ENCODE measurements around the gene ZNF697. TPM values are rescaled to one million over a fixed set of nuclear protein-coding genes. Genes with fewer than 3 reads are reported as not detected.

The ZNF697 gene
- total and polyA plus RNA-seq, 5 experiments from 2014 or later, result 0.08 TPM; not detected in 4

- POLR2A ChIA-PET, result no interaction called here
- H3K36me3 Mint-ChIP-seq, result no peaks in the 10 kb centered on the region
- no peaks in the 10 kb centered on the region for H3K9me3 Mint-ChIP-seq
- DNase-seq, result no peak
- peaks cover 15 to 67% (median 43%) of the 10 kb centered on the region in 5 donors for H3K27me3 Mint-ChIP-seq
- H3K4me3 Mint-ChIP-seq, result no peak overlapping the region
- H3K4me1 Mint-ChIP-seq, result no peaks in the 10 kb centered on the region
- ATAC-seq, result no peak
- H3K27ac Mint-ChIP-seq, result no peak overlapping the region
These were observed 8.4 kb upstream of the ZNF697 start for GRCh38 chr1:119656410-119656955.

- no peak overlapping the region for H3K27ac Mint-ChIP-seq
- no peaks in the 10 kb centered on the region for H3K9me3 Mint-ChIP-seq
- peaks cover 19 to 67% (median 51%) of the 10 kb centered on the region in 5 donors for H3K27me3 Mint-ChIP-seq
- ATAC-seq (no peak), DNase-seq (no peak)
- no peaks in the 10 kb centered on the region for H3K36me3 Mint-ChIP-seq
- H3K4me1 Mint-ChIP-seq, result no peaks in the 10 kb centered on the region
- H3K4me3 Mint-ChIP-seq, result no peak overlapping the region
- POLR2A ChIA-PET, result no interaction called here
These were observed 7.1 kb upstream of the ZNF697 start for GRCh38 chr1:119655154-119655553.

GRCh38 chr1:119653839-119654170 lies 5.7 kb upstream of the ZNF697 start:
- H3K4me1 Mint-ChIP-seq, result peaks cover 0 to 3% (median under 1%) of the 10 kb centered on the region in 4 donors
- H3K4me3 Mint-ChIP-seq, result no peak overlapping the region
- no peak for DNase-seq
- H3K9me3 Mint-ChIP-seq, result no peaks in the 10 kb centered on the region
- no peak overlapping the region for H3K27ac Mint-ChIP-seq
- POLR2A ChIA-PET, result no interaction called here
- H3K36me3 Mint-ChIP-seq, result no peaks in the 10 kb centered on the region
- H3K27me3 Mint-ChIP-seq, result peaks cover 24 to 69% (median 51%) of the 10 kb centered on the region in 5 donors
- ATAC-seq, result no peak

- H3K9me3 Mint-ChIP-seq, result no peaks in the 10 kb centered on the region
- no peak for ATAC-seq
- no peak for DNase-seq
- peaks cover 26 to 71% (median 53%) of the 10 kb centered on the region in 5 donors for H3K27me3 Mint-ChIP-seq
- POLR2A ChIA-PET, result no interaction called here
- H3K36me3 Mint-ChIP-seq, result no peaks in the 10 kb centered on the region
- peaks cover 0 to 5% (median under 1%) of the 10 kb centered on the region in 4 donors for H3K4me1 Mint-ChIP-seq
- H3K27ac Mint-ChIP-seq, result no peak overlapping the region
- H3K4me3 Mint-ChIP-seq, result no peak overlapping the region
These were observed 5.2 kb upstream of the ZNF697 start for GRCh38 chr1:119653135-119653838.

DNA sequence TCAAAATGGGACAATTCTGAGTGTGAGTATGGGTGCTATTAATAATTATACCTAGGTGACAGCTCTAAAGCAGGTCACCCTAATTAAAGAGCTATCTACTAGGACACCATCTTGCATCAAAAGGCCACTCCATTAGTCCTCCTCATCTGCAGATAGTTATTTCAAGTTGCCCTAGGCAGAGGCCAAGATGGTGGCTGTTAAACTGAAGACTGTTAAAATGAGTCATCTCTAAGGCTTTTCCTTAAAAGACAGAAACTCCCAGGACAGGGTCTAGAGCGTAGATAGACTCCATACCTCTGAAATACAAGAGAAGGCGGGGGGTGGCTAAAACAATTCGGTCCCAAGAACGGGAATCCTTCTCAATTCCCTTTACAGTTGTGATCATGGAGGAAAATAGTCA lies 4.5 kb upstream of the ZNF697 start:
- ATAC-seq, result no peak
- Mint-ChIP-seq H3K4me1 (peaks cover 1 to 7% (median 4%) of the 10 kb centered on the region in 4 donors), H3K36me3 (no peaks in the 10 kb centered on the region), H3K27ac (no peak overlapping the region), H3K4me3 (no peak overlapping the region), H3K27me3 (peaks cover 26 to 76% (median 55%) of the 10 kb centered on the region in 5 donors), H3K9me3 (no peaks in the 10 kb centered on the region)
- no peak for DNase-seq
- POLR2A ChIA-PET, result no interaction called here

- ATAC-seq, result no peak
- Mint-ChIP-seq H3K4me1 (peaks cover 2 to 13% (median 9%) of the 10 kb centered on the region in 4 donors), H3K27ac (no peak overlapping the region), H3K36me3 (no peaks in the 10 kb centered on the region), H3K9me3 (no peaks in the 10 kb centered on the region), H3K4me3 (no peak overlapping the region), H3K27me3 (peaks cover 28 to 85% (median 57%) of the 10 kb centered on the region in 5 donors)
- POLR2A ChIA-PET, result no interaction called here
- DNase-seq, result no peak
These were observed 3.6 kb upstream of the ZNF697 start for GRCh38 chr1:119651641-119652040.

DNA sequence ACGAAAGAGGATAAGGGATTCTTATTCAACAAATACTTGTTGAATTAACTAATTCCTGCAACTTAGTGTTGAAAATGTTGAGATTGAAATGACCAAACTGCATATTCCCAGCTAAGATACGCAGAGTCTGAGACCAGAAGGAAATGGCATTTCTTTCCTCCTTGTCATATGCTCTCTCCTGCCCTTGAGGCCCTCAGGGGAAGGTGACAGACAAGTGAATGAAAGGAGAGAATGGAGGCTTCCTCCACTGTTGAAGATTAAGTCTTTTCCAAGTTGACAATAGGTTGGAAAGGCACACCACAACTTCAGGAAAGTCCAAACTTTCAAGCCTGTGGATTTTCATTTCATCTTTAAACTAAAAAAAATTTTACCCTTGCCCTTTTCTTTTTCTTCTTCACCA lies 3.1 kb upstream of the ZNF697 start:
- ATAC-seq (no peak), DNase-seq (no peak)
- Mint-ChIP-seq H3K4me3 (no peak overlapping the region), H3K27ac (no peak overlapping the region), H3K4me1 (peaks cover 2 to 15% (median 10%) of the 10 kb centered on the region in 4 donors), H3K27me3 (peaks cover 32 to 87% (median 61%) of the 10 kb centered on the region in 5 donors), H3K36me3 (no peaks in the 10 kb centered on the region), H3K9me3 (peaks cover 0 to 4% (median 0%) of the 10 kb centered on the region in 9 donors)
- POLR2A ChIA-PET, result no interaction called here

DNA sequence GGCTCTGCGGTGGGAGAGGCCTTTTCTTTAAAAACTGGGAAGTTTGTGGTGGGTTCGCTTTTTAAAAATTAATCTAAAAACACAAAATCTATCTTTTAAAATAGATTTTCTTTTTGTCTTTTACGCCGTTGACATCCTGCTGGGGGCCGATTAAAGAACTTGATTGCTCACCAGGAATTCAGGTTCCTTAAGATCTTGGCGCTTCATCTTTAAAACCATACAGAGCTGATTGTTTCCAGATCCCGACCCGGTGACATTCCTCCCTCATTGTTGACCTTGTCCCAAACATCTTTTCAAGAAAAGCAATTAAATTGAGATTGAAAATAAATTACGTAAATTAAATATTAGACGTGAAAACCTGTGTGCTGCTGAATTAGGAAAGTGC lies 546 bp upstream of the ZNF697 start:
- Mint-ChIP-seq H3K9me3 (peaks cover 0 to 6% (median 0%) of the 10 kb centered on the region in 9 donors), H3K27ac (no peak overlapping the region), H3K4me3 (peak overlapping the region; percentile 34 to 78 (median 70)), H3K4me1 (peaks cover 2 to 15% (median 10%) of the 10 kb centered on the region in 4 donors), H3K36me3 (no peaks in the 10 kb centered on the region), H3K27me3 (peaks cover 29 to 84% (median 61%) of the 10 kb centered on the region in 5 donors)
- no peak for DNase-seq
- ATAC-seq, result no peak
- POLR2A ChIA-PET, result interaction anchor here (0.7 kb wide), 1 partner anchor 63 kb away, joined by 3 read pairs; the partner anchor contains the start of gene PHGDH

- Mint-ChIP-seq H3K4me1 (peaks cover 2 to 15% (median 10%) of the 10 kb centered on the region in 4 donors), H3K9me3 (peaks cover 0 to 6% (median 0%) of the 10 kb centered on the region in 9 donors), H3K27me3 (peaks cover 22 to 82% (median 60%) of the 10 kb centered on the region in 5 donors), H3K4me3 (peak overlapping the region; percentile 24 to 77 (median 58)), H3K27ac (no peak overlapping the region), H3K36me3 (no peaks in the 10 kb centered on the region)
- ATAC-seq (no peak), DNase-seq (no peak)
- POLR2A ChIA-PET, result no interaction called here
These were observed 785 bp downstream of the ZNF697 start for GRCh38 chr1:119647228-119647733.

DNA sequence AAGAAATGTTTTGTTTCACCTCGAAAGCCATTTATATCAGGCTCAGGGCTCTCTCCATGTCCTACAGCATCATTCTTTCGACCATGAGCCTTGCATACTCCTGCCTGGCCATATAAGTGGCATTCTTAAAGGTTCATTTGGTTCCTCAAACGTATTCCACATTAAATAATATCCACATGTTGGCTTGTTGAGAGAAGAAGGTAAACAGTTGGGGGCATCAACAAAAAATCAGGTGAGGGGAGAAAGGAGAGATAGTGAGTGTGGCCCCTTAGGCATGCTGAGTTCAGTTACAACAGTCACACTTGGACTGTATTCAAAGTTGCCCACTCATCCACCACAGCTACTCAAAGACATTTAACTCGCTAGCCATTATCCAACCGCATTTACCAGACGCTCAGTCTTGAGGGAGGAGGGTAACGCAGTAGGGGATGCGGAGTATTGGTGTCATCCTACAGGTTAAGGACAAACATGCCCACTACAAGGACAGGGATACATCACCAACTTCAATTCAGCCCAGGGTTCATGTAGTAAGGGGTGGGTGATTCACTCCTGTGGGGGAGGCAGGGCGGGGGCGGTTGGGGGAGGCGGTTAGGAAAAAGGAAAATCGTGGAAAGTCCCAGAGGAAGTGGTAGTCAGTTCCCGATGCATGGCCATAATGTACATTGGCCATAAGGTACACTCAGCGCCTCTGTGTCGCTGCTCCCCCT lies 1.4 kb downstream of the ZNF697 start:
- no peak for ATAC-seq
- POLR2A ChIA-PET, result no interaction called here

DNA sequence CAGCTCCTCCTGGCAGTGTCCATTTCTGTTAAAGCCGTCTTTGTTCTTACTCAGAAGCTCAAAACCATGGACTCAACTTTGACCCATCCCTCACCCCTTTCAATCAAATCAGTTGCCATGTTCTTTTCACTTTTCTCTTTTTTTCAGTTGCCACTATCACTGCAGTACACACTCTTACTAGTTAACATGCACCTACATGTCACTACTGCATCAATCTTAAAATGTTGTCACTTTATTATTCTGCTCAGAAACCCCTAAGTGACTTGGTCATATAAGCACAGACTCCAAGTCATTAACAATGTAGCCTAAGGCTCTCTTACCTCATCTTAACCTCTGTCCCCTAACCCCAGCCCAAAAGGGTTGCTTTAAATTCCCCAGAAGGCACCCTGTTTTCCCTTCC lies 9.0 kb downstream of the ZNF697 start:
- H3K4me1 Mint-ChIP-seq, result no peaks in the 10 kb centered on the region
- H3K36me3 Mint-ChIP-seq, result no peaks in the 10 kb centered on the region
- POLR2A ChIA-PET, result no interaction called here
- no peak overlapping the region for H3K4me3 Mint-ChIP-seq
- H3K27ac Mint-ChIP-seq, result no peak overlapping the region
- peaks cover 13 to 36% (median 24%) of the 10 kb centered on the region in 5 donors for H3K27me3 Mint-ChIP-seq
- ATAC-seq (no peak), DNase-seq (no peak)
- H3K9me3 Mint-ChIP-seq, result no peaks in the 10 kb centered on the region

More for the DNA sequence above, 1.4 kb downstream of the ZNF697 start:
- Mint-ChIP-seq H3K27me3 (peaks cover 26 to 85% (median 55%) of the 10 kb centered on the region in 5 donors), H3K4me1 (peaks cover 2 to 15% (median 10%) of the 10 kb centered on the region in 4 donors), H3K9me3 (peaks cover 0 to 6% (median 0%) of the 10 kb centered on the region in 9 donors), H3K27ac (no peak overlapping the region), H3K36me3 (no peaks in the 10 kb centered on the region), H3K4me3 (peak overlapping the region in 7 of 10 donors; percentile 24 to 77 (median 34))
- no peak for DNase-seq

DNA sequence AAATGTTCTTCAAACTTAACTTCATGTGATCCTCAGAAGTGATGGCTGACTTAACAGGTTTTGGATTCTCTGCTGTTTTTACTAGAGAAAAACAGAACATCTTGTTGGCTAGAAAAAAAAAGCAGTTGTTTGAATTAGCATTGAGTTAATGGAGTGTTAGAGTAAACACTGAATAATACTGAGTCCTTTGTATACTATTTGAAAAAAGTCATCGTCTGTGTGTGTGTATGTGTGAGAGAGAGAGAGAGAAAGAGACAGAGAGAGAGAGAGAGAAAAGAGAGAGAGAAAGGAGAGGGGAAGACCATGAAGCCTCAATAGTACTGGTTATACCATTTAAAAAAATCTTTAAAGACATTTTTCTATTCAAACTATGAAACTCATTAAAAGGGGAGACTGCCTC lies 10.4 kb downstream of the ZNF697 start:
- Mint-ChIP-seq H3K9me3 (no peaks in the 10 kb centered on the region), H3K27ac (no peak overlapping the region), H3K4me1 (no peaks in the 10 kb centered on the region), H3K4me3 (no peak overlapping the region), H3K36me3 (no peaks in the 10 kb centered on the region), H3K27me3 (peaks cover 21 to 37% (median 26%) of the 10 kb centered on the region in 5 donors)
- ATAC-seq, result no peak
- POLR2A ChIA-PET, result no interaction called here
- no peak for DNase-seq

GRCh38 chr1:119636491-119637089 lies 11.5 kb downstream of the ZNF697 start:
- ATAC-seq, result no peak
- Mint-ChIP-seq H3K9me3 (no peaks in the 10 kb centered on the region), H3K27ac (no peak overlapping the region), H3K4me1 (no peaks in the 10 kb centered on the region), H3K4me3 (no peak overlapping the region), H3K27me3 (peaks cover 23 to 41% (median 28%) of the 10 kb centered on the region in 5 donors), H3K36me3 (no peaks in the 10 kb centered on the region)
- DNase-seq, result no peak
- POLR2A ChIA-PET, result no interaction called here

Data from naive thymus-derived CD8-positive, alpha-beta T cell (primary cell).